Activated T-cell treated with anti-CD3 and anti-CD28 coated beads, Interleukin-2, amount 50 U/mL, for 4 hours (primary cell): Measurements from ENCODE around the gene ALKBH3. TPM values are rescaled to one million over a fixed set of nuclear protein-coding genes. Genes with fewer than 3 reads are reported as not detected.

Source experiments
- ATAC-seq, 2 donors: fragments of 200-7000 bp; cut with Tn5 transposase; one replicate each; pipeline ENCODE4 v1.10.0; 2021
- DNase-seq: peaks from one replicate; pipeline ENCODE4 v3.0.0-alpha.2; 2020
- H3K27me3 Mint-ChIP-seq: one replicate; pipeline ENCODE4 v1.8.0; 2021; ENCODE audit warnings: low read depth, mixed read lengths
- H3K36me3 Mint-ChIP-seq: one replicate; pipeline ENCODE4 v1.8.0; 2022; ENCODE audit warnings: mixed read lengths; ENCODE audit not compliant: insufficient read depth
- H3K4me1 Mint-ChIP-seq: one replicate; pipeline ENCODE4 v1.8.0; 2021; ENCODE audit warnings: low read depth, mixed read lengths
- H3K4me3 Mint-ChIP-seq: one replicate; pipeline ENCODE4 v1.8.0; 2021; ENCODE audit warnings: mild to moderate bottlenecking, moderate library complexity, mixed read lengths
- H3K9me3 Mint-ChIP-seq: one replicate; pipeline ENCODE4 v1.8.0; 2021; ENCODE audit warnings: mixed read lengths
- total RNA-seq, 3 donors: library from RNA; stranded (reverse); gene quantifications; one replicate each; pipeline ENCODE4 v1.2.1, GENCODE V29; 2021

The ALKBH3 gene
- total RNA-seq, 3 donors from 2014 or later, result 43.1 to 59.1 (median 58.0) TPM

- DNase-seq, result no peak
- ATAC-seq, result no peak
- Mint-ChIP-seq H3K4me1 (peaks cover 4% of the 10 kb centered on the region), H3K27me3 (no peaks in the 10 kb centered on the region), H3K9me3 (no peaks in the 10 kb centered on the region), H3K36me3 (peaks cover 37% of the 10 kb centered on the region), H3K4me3 (no peak overlapping the region)
Measured at GRCh38 chr11:43922295-43922648, 41.6 kb downstream of the ALKBH3 start.

- ATAC-seq, result no peak
- DNase-seq, result no peak
- Mint-ChIP-seq H3K4me3 (no peak overlapping the region), H3K27me3 (no peaks in the 10 kb centered on the region), H3K36me3 (peaks cover 36% of the 10 kb centered on the region), H3K9me3 (no peaks in the 10 kb centered on the region), H3K4me1 (peaks cover 4% of the 10 kb centered on the region)
Measured at GRCh38 chr11:43922744-43923405, 42.2 kb downstream of the ALKBH3 start.

GRCh38 chr11:43923406-43924111 lies 42.9 kb downstream of the ALKBH3 start:
- peaks cover 4% of the 10 kb centered on the region for H3K4me1 Mint-ChIP-seq
- no peaks in the 10 kb centered on the region for H3K27me3 Mint-ChIP-seq
- H3K4me3 Mint-ChIP-seq, result no peak overlapping the region
- no peaks in the 10 kb centered on the region for H3K9me3 Mint-ChIP-seq
- H3K36me3 Mint-ChIP-seq, result peaks cover 32% of the 10 kb centered on the region
- no peak for ATAC-seq
- DNase-seq, result no peak

- Mint-ChIP-seq H3K4me1 (peaks cover 4% of the 10 kb centered on the region), H3K27me3 (no peaks in the 10 kb centered on the region), H3K9me3 (no peaks in the 10 kb centered on the region), H3K4me3 (no peak overlapping the region), H3K36me3 (peaks cover 27% of the 10 kb centered on the region)
- ATAC-seq (no peak), DNase-seq (no peak)
Measured at GRCh38 chr11:43924112-43924855, 43.7 kb downstream of the ALKBH3 start.

GRCh38 chr11:43925063-43925931 lies 44.7 kb downstream of the ALKBH3 start:
- DNase-seq (no peak), ATAC-seq (no peak)
- Mint-ChIP-seq H3K36me3 (peaks cover 22% of the 10 kb centered on the region), H3K4me3 (no peak overlapping the region), H3K9me3 (no peaks in the 10 kb centered on the region), H3K27me3 (no peaks in the 10 kb centered on the region), H3K4me1 (peaks cover 4% of the 10 kb centered on the region)

GRCh38 chr11:43925932-43926505 lies 45.4 kb downstream of the ALKBH3 start:
- DNase-seq (no peak), ATAC-seq (no peak)
- Mint-ChIP-seq H3K4me3 (no peak overlapping the region), H3K9me3 (no peaks in the 10 kb centered on the region), H3K4me1 (peaks cover under 1% of the 10 kb centered on the region), H3K27me3 (no peaks in the 10 kb centered on the region), H3K36me3 (peaks cover 15% of the 10 kb centered on the region)

- no peaks in the 10 kb centered on the region for H3K27me3 Mint-ChIP-seq
- DNase-seq, result no peak
- no peaks in the 10 kb centered on the region for H3K9me3 Mint-ChIP-seq
- no peak overlapping the region for H3K4me3 Mint-ChIP-seq
- no peak for ATAC-seq
- peaks cover 9% of the 10 kb centered on the region for H3K36me3 Mint-ChIP-seq
- H3K4me1 Mint-ChIP-seq, result no peaks in the 10 kb centered on the region
Measured at GRCh38 chr11:43927070-43927469, 46.4 kb downstream of the ALKBH3 start.

GRCh38 chr11:43927925-43928707 lies 47.5 kb downstream of the ALKBH3 start:
- ATAC-seq (no peak), DNase-seq (no peak)
- H3K27me3 Mint-ChIP-seq, result no peaks in the 10 kb centered on the region
- H3K9me3 Mint-ChIP-seq, result no peaks in the 10 kb centered on the region
- H3K4me3 Mint-ChIP-seq, result no peak overlapping the region
- H3K4me1 Mint-ChIP-seq, result no peaks in the 10 kb centered on the region
- H3K36me3 Mint-ChIP-seq, result peaks cover 9% of the 10 kb centered on the region

GRCh38 chr11:43928721-43929120 lies 48.1 kb downstream of the ALKBH3 start:
- H3K9me3 Mint-ChIP-seq, result no peaks in the 10 kb centered on the region
- H3K4me3 Mint-ChIP-seq, result no peak overlapping the region
- ATAC-seq, result no peak
- peaks cover 7% of the 10 kb centered on the region for H3K36me3 Mint-ChIP-seq
- DNase-seq, result no peak
- H3K4me1 Mint-ChIP-seq, result no peaks in the 10 kb centered on the region
- H3K27me3 Mint-ChIP-seq, result no peaks in the 10 kb centered on the region

GRCh38 chr11:43930868-43931716 lies 50.5 kb downstream of the ALKBH3 start:
- Mint-ChIP-seq H3K9me3 (no peaks in the 10 kb centered on the region), H3K36me3 (peaks cover 4% of the 10 kb centered on the region), H3K27me3 (peaks cover 9% of the 10 kb centered on the region), H3K4me3 (no peak overlapping the region), H3K4me1 (no peaks in the 10 kb centered on the region)
- DNase-seq (no peak), ATAC-seq (no peak)

- no peaks in the 10 kb centered on the region for H3K36me3 Mint-ChIP-seq
- H3K4me3 Mint-ChIP-seq, result no peak overlapping the region
- peaks cover 10% of the 10 kb centered on the region for H3K27me3 Mint-ChIP-seq
- H3K9me3 Mint-ChIP-seq, result no peaks in the 10 kb centered on the region
- ATAC-seq, result peak in 1 of 2 donors; percentile 6
- no peak for DNase-seq
- no peaks in the 10 kb centered on the region for H3K4me1 Mint-ChIP-seq
Measured at GRCh38 chr11:43931717-43932039, 51.0 kb downstream of the ALKBH3 start.

- Mint-ChIP-seq H3K27me3 (peaks cover 21% of the 10 kb centered on the region), H3K4me1 (no peaks in the 10 kb centered on the region), H3K9me3 (no peaks in the 10 kb centered on the region), H3K4me3 (no peak overlapping the region), H3K36me3 (no peaks in the 10 kb centered on the region)
- ATAC-seq (no peak), DNase-seq (no peak)
Measured at GRCh38 chr11:43933226-43933607, 52.6 kb downstream of the ALKBH3 start.
